Measurements from ENCODE around the gene KRIT1.
"Not testable (repeated sequence)": the region's sequence is repeated elsewhere in the genome, so short reads cannot be mapped to it uniquely, and the experiment has no call there.

The KRIT1 gene
- total RNA-seq = 16.6 to 47.1 (median 23.6) reads per million in 4 experiments

- DNase-seq = peak; percentile 74
These were observed at the start of gene KRIT1, which contains the start of gene ANKIB1 for GRCh38 chr7:92245487-92246359. KRIT1 (minus strand) TSS chr7:92245914; CDS start chr7:92242135, 3,779 bp downstream. ANKIB1 (plus strand) TSS chr7:92245974; CDS start chr7:92294979, 49,005 bp downstream.

GRCh38 chr7:92295391-92295790 is 49.7 kb upstream of the KRIT1 start:
- no peak for DNase-seq

GRCh38 chr7:92293896-92294590 is 48.3 kb upstream of the KRIT1 start:
- no peak for DNase-seq

- no peak for DNase-seq
These were observed 47.3 kb upstream of the KRIT1 start for GRCh38 chr7:92292981-92293380.

GRCh38 chr7:92289321-92289720 is 43.6 kb upstream of the KRIT1 start:
- no peak for DNase-seq

GRCh38 chr7:92282930-92283329 is 37.2 kb upstream of the KRIT1 start:
- DNase-seq = no peak

- DNase-seq = no peak
These were observed 36.6 kb upstream of the KRIT1 start for GRCh38 chr7:92282221-92282814.

- no peak for DNase-seq
These were observed 35.3 kb upstream of the KRIT1 start for GRCh38 chr7:92281031-92281430.

GRCh38 chr7:92279396-92280031 is 33.8 kb upstream of the KRIT1 start:
- no peak for DNase-seq

- DNase-seq = no peak
These were observed 30.7 kb upstream of the KRIT1 start for GRCh38 chr7:92276460-92276864.

- no peak for DNase-seq
These were observed 29.6 kb upstream of the KRIT1 start for GRCh38 chr7:92275327-92275726.

- DNase-seq = no peak
These were observed 23.2 kb upstream of the KRIT1 start for GRCh38 chr7:92268921-92269320.

GRCh38 chr7:92266415-92267241 is 20.9 kb upstream of the KRIT1 start:
- DNase-seq = no peak

GRCh38 chr7:92260248-92260781 is 14.6 kb upstream of the KRIT1 start:
- DNase-seq = no peak

- DNase-seq = no peak
These were observed 14.0 kb upstream of the KRIT1 start for GRCh38 chr7:92259610-92260247.

- DNase-seq = no peak
These were observed 13.3 kb upstream of the KRIT1 start for GRCh38 chr7:92259062-92259461.

GRCh38 chr7:92255308-92255707 is 9.6 kb upstream of the KRIT1 start:
- DNase-seq = no peak

- not testable (repeated sequence) for DNase-seq
These were observed 9.1 kb upstream of the KRIT1 start for GRCh38 chr7:92254800-92255199.

- DNase-seq = no peak
These were observed 7.5 kb upstream of the KRIT1 start for GRCh38 chr7:92253251-92253650.

GRCh38 chr7:92251181-92251580 is 5.5 kb upstream of the KRIT1 start:
- no peak for DNase-seq

GRCh38 chr7:92250603-92251002 is 4.9 kb upstream of the KRIT1 start:
- no peak for DNase-seq
